Measurements from ENCODE around the gene MAP7. TPM values are rescaled to one million over a fixed set of nuclear protein-coding genes. Genes with fewer than 3 reads are reported as not detected.

MAP7 gene
- total and polyA plus RNA-seq, 2 of the 13 experiments (the other 11 are each of a cell fraction or from before 2014, with no cell fraction given), result 0.04 TPM; not detected in 1

GRCh38 chr6:136566007-136566487 is 15.8 kb upstream of the MAP7 start (continued):
- TF ChIP-seq ZMYM2 (CRISPR knock-in tag; IDR thresholded peaks at IDR 0.05) (no peak), ZNF550 (CRISPR knock-in tag; IDR thresholded peaks at IDR 0.05; ENCODE audit: borderline replicate concordance) (no peak), ZNF746 (CRISPR knock-in tag; IDR thresholded peaks at IDR 0.05) (no peak), ZNF761 (CRISPR knock-in tag; conservative IDR thresholded peaks at IDR 0.05) (no peak), ZBTB42 (CRISPR knock-in tag; IDR thresholded peaks at IDR 0.05) (no peak), ZNF564 (CRISPR knock-in tag; IDR thresholded peaks at IDR 0.05) (no peak)
- TF ChIP-seq, protein P1, sequence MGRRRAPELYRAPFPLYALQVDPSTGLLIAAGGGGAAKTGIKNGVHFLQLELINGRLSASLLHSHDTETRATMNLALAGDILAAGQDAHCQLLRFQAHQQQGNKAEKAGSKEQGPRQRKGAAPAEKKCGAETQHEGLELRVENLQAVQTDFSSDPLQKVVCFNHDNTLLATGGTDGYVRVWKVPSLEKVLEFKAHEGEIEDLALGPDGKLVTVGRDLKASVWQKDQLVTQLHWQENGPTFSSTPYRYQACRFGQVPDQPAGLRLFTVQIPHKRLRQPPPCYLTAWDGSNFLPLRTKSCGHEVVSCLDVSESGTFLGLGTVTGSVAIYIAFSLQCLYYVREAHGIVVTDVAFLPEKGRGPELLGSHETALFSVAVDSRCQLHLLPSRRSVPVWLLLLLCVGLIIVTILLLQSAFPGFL (CRISPR knock-in tag; IDR thresholded peaks at IDR 0.05), result no peak

DNA sequence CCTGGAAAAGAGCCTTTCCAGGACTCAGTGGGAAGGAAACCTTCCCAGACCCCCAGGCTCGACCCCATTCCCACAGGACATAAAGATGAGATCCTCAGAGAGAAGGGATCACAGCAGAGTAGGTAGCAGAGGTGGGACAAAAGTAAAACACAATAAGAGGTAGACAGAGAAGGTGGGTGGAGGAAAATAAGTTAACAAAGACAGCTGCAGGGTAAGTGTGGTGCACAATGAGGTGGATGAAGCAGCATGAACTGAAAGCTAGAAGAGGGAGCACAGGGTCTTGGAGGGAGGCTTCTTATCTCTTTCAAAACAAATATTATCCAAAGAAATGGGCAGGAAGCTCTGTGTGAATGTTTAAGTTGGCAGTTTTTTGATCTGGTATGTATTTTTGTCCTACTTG is 14.0 kb upstream of the MAP7 start:
- Histone ChIP-seq H3K9me3 (ENCODE audit: low read length) (no peaks in the 10 kb centered on the region), H3K27ac (ENCODE audit: extremely low read length, insufficient read depth, low read length) (no peak overlapping the region), H3K9ac (ENCODE audit: insufficient read depth, low read depth, low read length) (no peak overlapping the region), H3K4me2 (ENCODE audit: low read depth, low read length) (no peak overlapping the region), H3K36me3 (replicated peaks in 1 of 2; ENCODE audit: control insufficient read depth in 1 of 2, insufficient read depth in 2 of 2, low read length in 2 of 2) (no peaks in the 10 kb centered on the region), H2AFZ (ENCODE audit: low read length) (no peak overlapping the region), H3K4me3 (replicated peaks in 1 of 3; ENCODE audit: insufficient read depth in 1 of 3, low read depth in 2 of 3, low read length in 3 of 3) (no peak overlapping the region), H4K20me1 (ENCODE audit: insufficient read depth, low read length) (no peaks in the 10 kb centered on the region), H3K79me2 (ENCODE audit: insufficient read depth, low read length) (no peaks in the 10 kb centered on the region), H3K27me3 (ENCODE audit: control insufficient read depth in 1 of 2, insufficient read depth in 2 of 2, low read length in 2 of 2) (peaks cover 0 to 12% of the 10 kb centered on the region in 2 experiments; a peak in 3 of 5 replicates), H3K4me1 (ENCODE audit: insufficient read depth, low read length) (no peaks in the 10 kb centered on the region)
- intact Hi-C loops (cut with micrococcal nuclease; ENCODE audit: unreplicated experiment) (no loop called here), in situ Hi-C loops (cut with HindIII; ENCODE audit: extremely low pct_ligation_motif_present, low pct_unique_long_range_greater_than_20kb) (no loop called here)
- TF ChIP-seq, protein P2, sequence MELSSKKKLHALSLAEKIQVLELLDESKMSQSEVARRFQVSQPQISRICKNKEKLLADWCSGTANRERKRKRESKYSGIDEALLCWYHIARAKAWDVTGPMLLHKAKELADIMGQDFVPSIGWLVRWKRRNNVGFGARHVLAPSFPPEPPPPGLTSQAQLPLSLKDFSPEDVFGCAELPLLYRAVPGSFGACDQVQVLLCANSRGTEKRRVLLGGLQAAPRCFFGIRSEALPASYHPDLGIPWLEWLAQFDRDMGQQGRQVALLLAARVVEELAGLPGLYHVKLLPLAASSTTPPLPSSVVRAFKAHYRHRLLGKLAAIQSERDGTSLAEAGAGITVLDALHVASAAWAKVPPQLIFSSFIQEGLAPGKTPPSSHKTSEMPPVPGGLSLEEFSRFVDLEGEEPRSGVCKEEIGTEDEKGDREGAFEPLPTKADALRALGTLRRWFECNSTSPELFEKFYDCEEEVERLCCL (CRISPR knock-in tag; IDR thresholded peaks at IDR 0.05; ENCODE audit: borderline replicate concordance), result no peak
- TF ChIP-seq HDAC6 (IDR thresholded peaks at IDR 0.05; ENCODE audit: low read depth, low read length) (no peak), HNF4A (CRISPR knock-in tag; IDR thresholded peaks at IDR 0.05) (no peak), FOXM1 (CRISPR knock-in tag; IDR thresholded peaks at IDR 0.05) (no peak), SP5 (CRISPR knock-in tag; IDR thresholded peaks at IDR 0.05; ENCODE audit: borderline replicate concordance, low read depth) (no peak), ZFP82 (CRISPR knock-in tag; IDR thresholded peaks at IDR 0.05; ENCODE audit: borderline replicate concordance) (no peak), ZNF292 (CRISPR knock-in tag; IDR thresholded peaks at IDR 0.05; ENCODE audit: borderline replicate concordance, low read depth) (no peak), RXRB (CRISPR knock-in tag; IDR thresholded peaks at IDR 0.05; ENCODE audit: borderline replicate concordance) (no peak), TEAD2 (CRISPR knock-in tag; IDR thresholded peaks at IDR 0.05) (no peak), ZNF224 (CRISPR knock-in tag; IDR thresholded peaks at IDR 0.05) (no peak), GABPB1 (CRISPR knock-in tag; IDR thresholded peaks at IDR 0.05) (no peak), ASH2L (IDR thresholded peaks at IDR 0.05; ENCODE audit: insufficient read length, low read depth, low read length) (no peak), ZNF589 (CRISPR knock-in tag; conservative IDR thresholded peaks at IDR 0.05) (no peak), ATF1 (CRISPR knock-in tag; IDR thresholded peaks at IDR 0.05) (no peak), HNRNPK (IDR thresholded peaks at IDR 0.05; ENCODE audit: low read depth, low read length, poor library complexity, severe bottlenecking) (no peak)
- CTCF ChIA-PET (ENCODE audit: low intra/inter-chr PET ratio, low total read pairs), result no interaction called here
- no peak for FAIRE-seq
- ATAC-seq, result no peak
- WGBS (ENCODE audit: low lambda C conversion rate), result 0% methylated on average over 1 of the region's 1 CpG
- POLR2A ChIA-PET, result no interaction called here
- DNase-seq (ENCODE audit: low spot score), result no peak
- no TSS peak for BruUV-seq (replicated peaks)

Data from HepG2 (cell line).